ENCODE results near the gene VAV2.

VAV2 gene

GRCh38 chr9:133791069-133791468, 201.1 kb downstream of the VAV2 start:
- DNase-seq: no peak

- no peak for DNase-seq
These were observed 202.3 kb downstream of the VAV2 start for GRCh38 chr9:133789778-133790177.

GRCh38 chr9:133788819-133789717, 203.1 kb downstream of the VAV2 start:
- no peak for DNase-seq

GRCh38 chr9:133788045-133788818, 203.9 kb downstream of the VAV2 start:
- no peak for DNase-seq

- peak in 1 of 2 donors; percentile 60 for DNase-seq
These were observed 204.4 kb downstream of the VAV2 start for GRCh38 chr9:133787754-133788025.

GRCh38 chr9:133786907-133787753, 205.0 kb downstream of the VAV2 start:
- no peak for DNase-seq

- peak in 1 of 2 donors; percentile 51 for DNase-seq
These were observed 205.8 kb downstream of the VAV2 start for GRCh38 chr9:133786371-133786753.

GRCh38 chr9:133785753-133786370, 206.3 kb downstream of the VAV2 start:
- DNase-seq: no peak

- DNase-seq: no peak
These were observed 207.2 kb downstream of the VAV2 start for GRCh38 chr9:133784731-133785561.

GRCh38 chr9:133783331-133783731, 208.8 kb downstream of the VAV2 start:
- peak in 1 of 2 donors; percentile 13 for DNase-seq

GRCh38 chr9:133782157-133783130, 209.7 kb downstream of the VAV2 start:
- peak; percentile 58 to 65 for DNase-seq

GRCh38 chr9:133781828-133782135, 210.3 kb downstream of the VAV2 start:
- no peak for DNase-seq

GRCh38 chr9:133780962-133781827, 210.9 kb downstream of the VAV2 start:
- DNase-seq: no peak

- no peak for DNase-seq
These were observed 211.6 kb downstream of the VAV2 start for GRCh38 chr9:133780404-133780945.

- no peak for DNase-seq
These were observed 212.4 kb downstream of the VAV2 start for GRCh38 chr9:133779516-133780403.

GRCh38 chr9:133779081-133779480, 213.0 kb downstream of the VAV2 start:
- no peak for DNase-seq

GRCh38 chr9:133778336-133779013, 213.6 kb downstream of the VAV2 start:
- DNase-seq: no peak

GRCh38 chr9:133777871-133778270, 214.3 kb downstream of the VAV2 start:
- DNase-seq: no peak

Data from CD4-positive, alpha-beta T cell treated with Interleukin-1 beta for 1 hour (primary cell).